CD4-positive, alpha-beta T cell treated with Interleukin-6 for 4 hours (primary cell): ENCODE data around the gene FAM216B.
"Not testable (repeated sequence)": the region's sequence is repeated elsewhere in the genome, so short reads cannot be mapped to it uniquely, and the experiment has no call there.

Experiments used
- DNase-seq: peaks from one replicate; pipeline ENCODE4 v3.0.0-alpha.2; 2020; ENCODE audit warnings: mixed read lengths

Gene FAM216B

DNA sequence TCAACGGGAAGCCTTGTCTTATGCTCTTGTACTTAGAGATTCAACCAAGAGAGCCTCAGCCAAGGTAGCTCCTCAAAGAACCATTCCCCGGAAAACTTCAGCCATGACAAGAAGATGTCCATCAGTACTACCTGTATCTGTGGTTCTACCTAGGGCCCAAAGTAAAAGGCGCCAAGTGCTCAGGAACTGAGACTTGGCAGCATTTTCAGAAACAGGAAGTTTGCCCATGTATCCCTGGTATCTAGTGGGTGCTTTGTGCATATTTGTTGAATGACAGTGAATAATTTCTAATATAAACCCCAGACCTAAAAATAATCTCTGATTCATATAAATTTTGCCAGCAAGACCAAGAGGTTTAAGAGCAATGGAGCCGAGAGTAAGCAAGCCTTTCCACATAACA lies 7.2 kb downstream of the FAM216B start:
- no peak for DNase-seq

DNA sequence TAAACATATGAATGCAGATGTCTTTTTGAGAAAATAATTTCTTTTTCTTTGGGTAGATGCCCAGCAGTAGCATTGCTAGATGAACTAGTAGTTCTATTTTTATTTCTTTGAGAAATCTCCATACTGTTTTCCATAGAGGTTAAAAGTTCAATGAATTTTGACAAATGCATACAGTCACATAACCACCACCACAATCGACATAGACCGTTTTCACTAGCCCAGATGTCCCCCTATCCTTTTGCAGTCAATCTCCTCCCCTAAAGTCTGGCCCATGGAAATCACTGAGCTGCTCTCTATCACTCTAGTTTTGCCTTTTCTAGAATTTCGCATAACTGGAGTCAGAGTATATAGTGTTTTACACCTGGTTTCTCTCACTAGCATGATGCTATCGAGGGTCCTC lies 10.8 kb downstream of the FAM216B start:
- DNase-seq = no peak

- DNase-seq = no peak
These were observed 13.3 kb downstream of the FAM216B start for GRCh38 chr13:42794577-42795275.

DNA sequence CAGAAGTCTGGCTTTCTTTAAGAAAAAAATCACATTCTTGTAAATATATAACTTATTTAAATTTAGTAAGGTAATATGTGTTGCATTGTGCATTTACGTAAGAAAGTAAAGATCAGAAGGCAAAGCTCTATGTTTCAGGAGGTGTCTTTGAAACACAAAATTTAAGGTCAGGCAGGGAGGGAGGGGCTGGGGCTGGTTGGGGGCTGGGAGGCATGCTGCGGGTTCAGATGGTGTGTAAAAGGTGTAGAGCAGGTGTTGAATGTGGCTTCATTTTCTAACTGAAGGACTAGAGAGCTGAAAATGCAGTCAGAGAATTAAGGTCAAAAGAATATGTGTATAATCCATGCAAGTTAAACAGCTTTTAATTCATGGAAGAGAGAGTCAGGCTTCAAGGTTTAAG lies 14.3 kb downstream of the FAM216B start:
- DNase-seq = no peak

DNA sequence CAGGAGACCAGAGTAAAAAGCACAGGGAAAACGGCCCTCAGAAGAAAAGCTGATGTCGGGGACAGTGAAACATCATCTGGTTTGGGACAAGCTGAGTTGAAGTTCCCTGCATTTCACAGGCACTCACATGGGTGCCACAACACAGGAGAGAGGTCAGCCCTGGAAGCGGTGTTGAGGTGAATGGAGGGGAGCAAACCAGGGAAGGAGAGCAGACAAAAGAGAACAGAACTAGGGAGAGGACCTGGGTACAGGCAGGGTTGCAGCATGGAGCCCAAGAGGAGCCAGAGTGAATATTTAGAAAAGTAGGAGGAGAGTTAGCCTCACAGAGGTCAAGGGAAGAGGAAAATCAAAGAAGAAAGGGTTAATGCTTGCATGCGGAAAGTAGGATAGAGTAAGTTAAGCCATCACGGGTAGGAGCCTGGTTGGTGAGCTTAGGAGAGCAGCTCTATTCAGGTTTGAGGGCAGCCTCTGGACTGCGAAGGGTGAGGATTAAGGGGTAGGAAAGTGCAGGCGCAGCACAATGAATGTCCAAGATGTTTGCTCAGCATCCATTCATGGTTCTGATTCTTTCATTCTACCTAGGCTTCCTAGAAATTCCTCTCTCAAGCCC lies 15.5 kb downstream of the FAM216B start:
- DNase-seq = no peak

DNA sequence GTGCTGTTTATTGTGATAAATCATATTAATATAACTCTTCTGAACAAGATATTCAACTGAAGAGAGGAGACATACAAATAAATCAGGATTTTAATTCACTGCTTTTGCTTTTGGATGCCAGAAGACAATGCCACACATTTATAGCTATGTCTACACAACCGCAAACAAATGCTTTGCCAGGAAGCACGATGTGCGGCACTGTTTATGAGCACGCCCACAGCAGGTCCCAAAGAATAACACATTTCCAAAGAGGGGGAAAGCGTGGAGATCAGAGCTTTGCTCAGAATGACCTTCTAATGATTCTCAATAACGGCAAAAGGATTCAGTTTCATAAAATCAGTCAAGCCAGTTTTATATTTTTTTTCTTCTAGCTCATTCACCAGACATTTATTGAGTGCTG lies 16.7 kb downstream of the FAM216B start:
- DNase-seq = no peak

DNA sequence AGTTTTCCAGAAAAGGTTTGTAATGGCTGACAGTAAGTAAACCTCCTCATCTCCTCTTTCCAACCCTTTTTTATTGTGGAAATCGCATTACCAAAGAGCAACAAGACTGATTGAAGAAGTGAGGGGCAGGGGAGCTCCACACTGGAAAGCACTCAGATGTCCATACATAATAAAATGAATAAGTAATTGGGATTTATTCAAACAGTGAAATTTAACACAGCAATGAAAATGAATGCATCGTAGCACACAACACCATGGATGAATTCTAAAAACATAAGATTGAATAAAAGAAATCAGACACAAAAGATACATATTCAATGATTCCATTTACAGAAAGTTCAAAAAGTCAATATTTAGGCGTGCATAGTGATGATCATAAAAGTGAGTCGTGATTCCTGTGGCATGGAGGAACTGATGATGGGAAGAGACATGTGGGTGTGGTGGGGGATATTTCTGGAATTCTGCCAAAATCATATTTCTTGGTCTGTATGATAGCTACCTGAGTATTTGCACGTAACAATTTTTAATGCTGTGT lies 18.8 kb downstream of the FAM216B start:
- DNase-seq = no peak

DNA sequence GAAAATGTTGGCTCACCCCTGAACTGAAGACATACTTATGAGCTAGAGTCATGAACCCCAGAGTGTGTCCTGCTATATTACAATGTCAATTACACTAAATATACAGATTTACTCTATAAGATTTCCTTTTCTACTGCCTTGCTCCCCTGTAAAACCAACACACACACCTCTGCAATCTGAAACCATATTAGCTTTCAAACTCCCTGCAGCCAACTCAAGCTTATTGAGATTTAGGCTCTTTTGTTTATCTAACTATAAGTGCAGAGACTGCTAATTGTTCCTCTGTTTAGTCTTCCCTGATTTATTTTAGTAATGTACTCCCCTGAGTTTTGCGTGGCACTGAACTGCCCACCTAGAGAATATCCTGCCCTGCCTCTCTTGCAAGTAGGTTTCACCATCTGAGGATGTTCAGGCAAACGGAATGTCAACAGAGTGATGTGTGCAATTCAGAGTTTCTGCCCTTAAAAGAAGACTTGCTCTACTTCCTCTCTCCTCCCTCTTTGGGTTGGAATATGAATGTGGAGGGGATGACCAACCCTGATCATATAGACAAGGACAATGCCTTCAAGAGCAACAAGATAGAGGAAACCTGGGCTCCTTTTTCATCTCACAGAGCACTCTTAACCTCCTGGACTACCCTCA lies 22.3 kb downstream of the FAM216B start:
- DNase-seq = no peak

- DNase-seq = no peak
These were observed 23.0 kb downstream of the FAM216B start for GRCh38 chr13:42804244-42804874.

- no peak for DNase-seq
These were observed 25.9 kb downstream of the FAM216B start for GRCh38 chr13:42807241-42807640.

DNA sequence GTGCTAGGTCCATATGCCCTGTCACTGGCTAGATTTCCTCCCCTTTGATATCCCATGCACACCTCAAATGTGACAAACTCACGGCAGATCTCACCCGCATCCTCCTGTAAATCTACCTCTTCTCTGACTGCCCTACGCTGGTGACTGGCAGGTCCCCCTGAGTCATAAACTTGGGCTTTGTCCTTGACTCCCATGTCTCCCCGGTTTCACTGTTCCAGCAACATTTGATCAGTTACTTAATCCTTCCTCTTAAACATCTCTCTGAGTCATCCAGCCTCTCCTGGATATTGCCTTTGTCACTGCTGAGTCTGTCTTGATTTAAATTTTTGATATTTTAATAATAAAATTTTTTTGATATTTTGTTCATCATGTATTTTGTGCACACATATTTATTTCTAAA lies 26.5 kb downstream of the FAM216B start:
- no peak for DNase-seq

- no peak for DNase-seq
These were observed 27.1 kb downstream of the FAM216B start for GRCh38 chr13:42808341-42808940.

DNA sequence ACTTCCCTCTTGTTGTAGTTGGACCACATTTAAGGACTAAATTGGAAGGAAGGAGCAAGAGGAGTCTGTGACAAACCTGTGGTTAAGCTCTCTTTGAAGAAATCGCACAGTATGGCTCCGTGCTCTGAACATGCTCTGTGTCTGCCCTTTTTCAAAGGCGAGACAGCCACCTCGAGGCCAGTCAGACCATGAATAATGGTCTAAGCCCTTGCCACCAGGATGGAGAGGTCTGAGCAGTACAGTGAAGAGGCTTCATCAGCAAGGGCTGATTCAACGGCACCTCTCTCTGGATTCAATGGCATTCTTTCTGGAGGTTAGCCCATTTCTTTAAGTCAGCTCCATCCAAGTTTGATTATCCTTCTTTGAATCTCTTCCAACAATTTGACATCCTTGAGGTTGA lies 30.9 kb downstream of the FAM216B start:
- no peak for DNase-seq

DNA sequence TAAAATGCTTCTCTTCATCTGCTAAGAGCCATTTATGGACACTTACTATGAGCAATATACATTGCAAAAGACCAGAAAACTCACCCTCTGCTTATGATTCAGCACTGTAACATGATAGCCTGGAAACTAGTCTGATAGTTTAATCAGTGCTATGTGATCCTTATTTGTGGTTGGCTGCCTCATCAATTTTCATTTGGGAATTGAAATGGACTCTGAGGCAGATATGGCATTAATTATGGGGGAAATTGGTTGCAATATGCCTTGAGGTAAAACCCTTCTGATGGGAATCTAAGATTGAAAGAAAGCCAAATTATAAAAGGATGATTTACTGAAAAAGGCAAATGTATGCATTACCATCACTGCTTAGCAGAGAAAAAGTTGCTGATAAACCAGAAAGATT lies 33.5 kb downstream of the FAM216B start:
- DNase-seq = no peak

- no peak for DNase-seq
These were observed 34.3 kb downstream of the FAM216B start for GRCh38 chr13:42815681-42816080.

DNA sequence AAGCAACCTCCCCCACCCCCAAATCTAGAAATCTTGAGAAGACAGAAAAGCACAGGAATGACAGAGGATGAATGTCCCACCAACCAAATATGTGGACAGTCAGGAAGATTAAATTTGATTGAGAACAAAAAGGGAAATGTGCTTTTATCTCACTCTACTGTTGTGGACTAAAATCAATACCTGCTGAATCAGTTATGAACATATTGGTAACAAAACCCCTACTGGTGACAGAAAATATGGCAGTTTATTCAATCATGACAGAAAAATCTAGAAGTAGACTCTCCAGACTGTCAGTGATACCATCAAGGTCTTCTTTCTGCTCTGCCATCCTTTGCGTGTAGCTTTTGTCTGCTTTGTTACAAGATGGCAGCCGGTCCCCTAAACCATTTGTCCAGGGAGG lies 35.2 kb downstream of the FAM216B start:
- no peak for DNase-seq

DNA sequence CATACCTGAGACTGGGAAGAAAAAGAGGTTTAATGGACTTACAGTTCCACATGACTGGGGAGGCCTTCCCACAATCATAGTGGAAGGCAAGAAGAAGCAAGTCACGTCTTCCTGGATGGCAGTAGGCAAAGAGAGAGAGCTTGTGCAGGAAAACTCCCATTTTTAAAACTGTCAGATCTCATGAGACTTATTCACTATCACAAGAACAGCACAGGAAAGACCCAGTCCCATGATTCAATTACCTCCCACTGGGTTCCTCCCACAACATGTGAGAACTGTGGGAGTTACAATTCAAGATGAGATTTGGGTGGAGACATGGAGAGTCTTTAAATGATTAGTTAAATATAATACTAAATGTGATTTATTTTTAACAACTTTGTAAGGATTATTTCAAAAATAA lies 38.3 kb downstream of the FAM216B start:
- DNase-seq = not testable (repeated sequence)

DNA sequence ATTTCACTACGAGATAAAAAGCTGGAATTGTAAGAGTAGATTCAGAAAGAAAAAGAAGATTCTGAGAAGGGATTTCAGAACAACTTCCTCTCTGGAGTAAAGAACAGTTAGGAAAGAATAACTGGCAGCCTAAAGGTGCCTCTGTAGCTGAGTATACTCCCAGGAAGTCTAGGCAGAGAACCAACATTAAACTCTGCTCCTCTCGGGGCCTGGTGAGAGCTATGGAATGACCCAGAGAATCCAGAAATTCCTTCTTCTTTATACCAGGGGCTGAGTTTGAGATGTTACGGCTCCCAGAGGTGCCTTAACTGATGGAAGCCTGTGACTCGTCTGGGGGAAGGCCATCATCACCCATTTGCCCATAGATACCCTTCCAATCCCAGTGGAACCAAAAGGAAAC lies 39.1 kb downstream of the FAM216B start:
- DNase-seq = no peak

- DNase-seq = no peak
These were observed 40.1 kb downstream of the FAM216B start for GRCh38 chr13:42821437-42821836.

GRCh38 chr13:42832341-42833096 lies 51.1 kb downstream of the FAM216B start:
- no peak for DNase-seq

GRCh38 chr13:42834946-42835345 lies 53.6 kb downstream of the FAM216B start:
- DNase-seq = no peak

DNA sequence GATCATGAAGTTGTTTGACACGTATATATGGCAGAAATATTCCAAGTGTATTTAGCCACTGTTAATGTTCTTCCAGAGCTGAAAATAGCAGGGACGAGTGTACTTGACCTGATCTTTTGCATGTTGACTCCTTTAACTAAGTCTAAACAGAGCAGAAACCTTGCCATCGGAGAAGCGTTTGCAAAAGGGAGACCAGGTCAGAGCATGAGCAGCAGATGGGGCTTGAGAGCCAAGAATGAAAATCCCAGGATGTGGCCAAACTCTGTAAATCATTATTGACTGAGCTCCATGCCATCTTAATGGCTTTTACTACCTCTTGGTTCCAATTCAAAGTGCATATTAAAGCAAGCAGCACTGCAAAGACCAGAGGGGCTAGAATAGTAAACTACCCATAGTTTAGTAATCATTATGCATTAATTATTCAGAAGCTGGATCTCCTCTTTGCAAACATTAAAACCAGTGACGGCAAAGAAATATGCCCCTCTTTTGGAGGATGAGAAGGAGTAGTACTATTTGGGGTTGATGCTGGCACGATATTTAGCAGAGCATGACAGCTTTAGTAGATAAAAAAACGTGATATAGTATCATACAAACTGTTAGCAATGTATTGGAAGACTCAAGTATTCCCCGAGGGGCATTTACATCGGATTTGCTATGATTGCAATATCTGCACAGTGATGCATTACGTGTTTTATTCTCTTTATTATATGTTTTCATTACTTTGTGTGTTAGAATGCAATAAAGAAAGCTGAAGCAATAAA lies 55.7 kb downstream of the FAM216B start:
- no peak for DNase-seq
